GM15510 (cell line): ENCODE data around the gene UBTD1.

ENCODE experiments used
- POLR2A ChIP-seq: IDR thresholded peaks from 3 replicates; pipeline ENCODE4 v1.6.1; 2011; ENCODE audit warnings: borderline replicate concordance; ENCODE audit not compliant: insufficient read length; ENCODE audit errors: extremely low read depth

UBTD1 gene

GRCh38 chr10:97479939-97480338 is 18.8 kb upstream of the UBTD1 start:
- TF ChIP-seq POLR2A, result no peak

GRCh38 chr10:97481071-97481470 is 17.7 kb upstream of the UBTD1 start:
- TF ChIP-seq POLR2A, result no peak

- no peak for TF ChIP-seq POLR2A
Observed at GRCh38 chr10:97482381-97482780, 16.3 kb upstream of the UBTD1 start.

GRCh38 chr10:97483506-97483905 is 15.2 kb upstream of the UBTD1 start:
- no peak for TF ChIP-seq POLR2A

GRCh38 chr10:97483921-97484320 is 14.8 kb upstream of the UBTD1 start:
- no peak for TF ChIP-seq POLR2A

- TF ChIP-seq POLR2A, result no peak
Observed at GRCh38 chr10:97485647-97486281, 13.0 kb upstream of the UBTD1 start.

- TF ChIP-seq POLR2A, result no peak
Observed at GRCh38 chr10:97490592-97490991, 8.1 kb upstream of the UBTD1 start.

GRCh38 chr10:97494151-97494550 is 4.6 kb upstream of the UBTD1 start:
- TF ChIP-seq POLR2A, result no peak

GRCh38 chr10:97494863-97495506 is 3.7 kb upstream of the UBTD1 start:
- no peak for TF ChIP-seq POLR2A

- TF ChIP-seq POLR2A, result no peak
Observed at GRCh38 chr10:97497572-97498075, 1.1 kb upstream of the UBTD1 start.

- TF ChIP-seq POLR2A, result peak; percentile 76
Observed at GRCh38 chr10:97498076-97498840, 466 bp upstream of the UBTD1 start, which contains the start of gene MMS19. TSS of gene MMS19 (minus strand) at chr10:97498422. CDS start at chr10:97498384, 38 bp downstream.

GRCh38 chr10:97499561-97500296 is 1.0 kb downstream of the UBTD1 start:
- TF ChIP-seq POLR2A, result no peak

GRCh38 chr10:97500297-97500575 is 1.5 kb downstream of the UBTD1 start:
- TF ChIP-seq POLR2A, result no peak

GRCh38 chr10:97502916-97503315 is 4.2 kb downstream of the UBTD1 start:
- no peak for TF ChIP-seq POLR2A

- no peak for TF ChIP-seq POLR2A
Observed at GRCh38 chr10:97503406-97503805, 4.7 kb downstream of the UBTD1 start.

- no peak for TF ChIP-seq POLR2A
Observed at GRCh38 chr10:97505152-97505551, 6.4 kb downstream of the UBTD1 start.
